ENCODE data around the gene EML6. TPM values are rescaled to one million over a fixed set of nuclear protein-coding genes. Genes with fewer than 3 reads are reported as not detected.
A peak's percentile ranks its signal among the peaks of the same experiment; 100 is the strongest.
"Not testable (repeated sequence)": the region's sequence is repeated elsewhere in the genome, so short reads cannot be mapped to it uniquely, and the experiment has no call there.

The EML6 gene
- polyA plus RNA-seq, 1 of the 3 experiments (the other 2 are of a cell fraction): 1.1 TPM

GRCh38 chr2:54840559-54841468 is 117.4 kb downstream of the EML6 start:
- Histone ChIP-seq H3K4me1 (ENCODE audit: control insufficient read depth in 1 of 2, insufficient read depth in 2 of 2, low read depth in 1 of 2, low read length in 1 of 2) (peaks cover 0 to 4% of the 10 kb centered on the region in 2 experiments; a peak in 2 of 4 replicates), H3K4me2 (no peak overlapping the region), H3K36me3 (replicated peaks in 1 of 2; ENCODE audit: control insufficient read depth in 1 of 2, insufficient read depth in 2 of 2, low read length in 1 of 2) (no peaks in the 10 kb centered on the region), H3K4me3 (ENCODE audit: low read depth in 2 of 2, low read length in 1 of 2) (no peak overlapping the region), H4K20me1 (ENCODE audit: insufficient read depth) (no peaks in the 10 kb centered on the region), H3K79me2 (ENCODE audit: insufficient read depth) (no peaks in the 10 kb centered on the region), H3K27me3 (ENCODE audit: insufficient read depth) (no peaks in the 10 kb centered on the region), H2AFZ (ENCODE audit: low read depth) (no peak overlapping the region), H3F3A (replicated peaks; ENCODE audit: insufficient read depth) (peaks cover 3% of the 10 kb centered on the region), H3K9ac (no peak overlapping the region), H3K9me2 (no peaks in the 10 kb centered on the region), H3K9me3 (no peaks in the 10 kb centered on the region), H3K27ac (ENCODE audit: low read depth in 2 of 2, low read length in 1 of 2) (no peak overlapping the region)
- POLR2A ChIA-PET: no interaction called here
- CTCF ChIA-PET: interaction anchor here (0.6 to 4.2 kb wide), 5 partner anchors 19 to 734 kb away, joined by 3 to 23 read pairs (median 4); no protein-coding TSS in a partner anchor
- WGBS (ENCODE audit: low lambda C conversion rate): 68% methylated on average over 7 of the region's 7 CpGs
- DNase-seq: peak; percentile 6
- no peak for TF ChIP-seq CHD2 (IDR thresholded peaks at IDR 0.05; ENCODE audit: low read length, partially characterized antibody)
- TF ChIP-seq TAF1 (IDR thresholded peaks at IDR 0.05; ENCODE audit: borderline replicate concordance, low read depth, low read length): no peak
- TF ChIP-seq, protein P1, sequence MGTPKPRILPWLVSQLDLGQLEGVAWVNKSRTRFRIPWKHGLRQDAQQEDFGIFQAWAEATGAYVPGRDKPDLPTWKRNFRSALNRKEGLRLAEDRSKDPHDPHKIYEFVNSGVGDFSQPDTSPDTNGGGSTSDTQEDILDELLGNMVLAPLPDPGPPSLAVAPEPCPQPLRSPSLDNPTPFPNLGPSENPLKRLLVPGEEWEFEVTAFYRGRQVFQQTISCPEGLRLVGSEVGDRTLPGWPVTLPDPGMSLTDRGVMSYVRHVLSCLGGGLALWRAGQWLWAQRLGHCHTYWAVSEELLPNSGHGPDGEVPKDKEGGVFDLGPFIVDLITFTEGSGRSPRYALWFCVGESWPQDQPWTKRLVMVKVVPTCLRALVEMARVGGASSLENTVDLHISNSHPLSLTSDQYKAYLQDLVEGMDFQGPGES (IDR thresholded peaks at IDR 0.05; ENCODE audit: low read depth, low read length): no peak
- TF ChIP-seq, protein P2, sequence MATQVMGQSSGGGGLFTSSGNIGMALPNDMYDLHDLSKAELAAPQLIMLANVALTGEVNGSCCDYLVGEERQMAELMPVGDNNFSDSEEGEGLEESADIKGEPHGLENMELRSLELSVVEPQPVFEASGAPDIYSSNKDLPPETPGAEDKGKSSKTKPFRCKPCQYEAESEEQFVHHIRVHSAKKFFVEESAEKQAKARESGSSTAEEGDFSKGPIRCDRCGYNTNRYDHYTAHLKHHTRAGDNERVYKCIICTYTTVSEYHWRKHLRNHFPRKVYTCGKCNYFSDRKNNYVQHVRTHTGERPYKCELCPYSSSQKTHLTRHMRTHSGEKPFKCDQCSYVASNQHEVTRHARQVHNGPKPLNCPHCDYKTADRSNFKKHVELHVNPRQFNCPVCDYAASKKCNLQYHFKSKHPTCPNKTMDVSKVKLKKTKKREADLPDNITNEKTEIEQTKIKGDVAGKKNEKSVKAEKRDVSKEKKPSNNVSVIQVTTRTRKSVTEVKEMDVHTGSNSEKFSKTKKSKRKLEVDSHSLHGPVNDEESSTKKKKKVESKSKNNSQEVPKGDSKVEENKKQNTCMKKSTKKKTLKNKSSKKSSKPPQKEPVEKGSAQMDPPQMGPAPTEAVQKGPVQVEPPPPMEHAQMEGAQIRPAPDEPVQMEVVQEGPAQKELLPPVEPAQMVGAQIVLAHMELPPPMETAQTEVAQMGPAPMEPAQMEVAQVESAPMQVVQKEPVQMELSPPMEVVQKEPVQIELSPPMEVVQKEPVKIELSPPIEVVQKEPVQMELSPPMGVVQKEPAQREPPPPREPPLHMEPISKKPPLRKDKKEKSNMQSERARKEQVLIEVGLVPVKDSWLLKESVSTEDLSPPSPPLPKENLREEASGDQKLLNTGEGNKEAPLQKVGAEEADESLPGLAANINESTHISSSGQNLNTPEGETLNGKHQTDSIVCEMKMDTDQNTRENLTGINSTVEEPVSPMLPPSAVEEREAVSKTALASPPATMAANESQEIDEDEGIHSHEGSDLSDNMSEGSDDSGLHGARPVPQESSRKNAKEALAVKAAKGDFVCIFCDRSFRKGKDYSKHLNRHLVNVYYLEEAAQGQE (IDR thresholded peaks at IDR 0.05; ENCODE audit: low read depth, low read length): no peak

DNA sequence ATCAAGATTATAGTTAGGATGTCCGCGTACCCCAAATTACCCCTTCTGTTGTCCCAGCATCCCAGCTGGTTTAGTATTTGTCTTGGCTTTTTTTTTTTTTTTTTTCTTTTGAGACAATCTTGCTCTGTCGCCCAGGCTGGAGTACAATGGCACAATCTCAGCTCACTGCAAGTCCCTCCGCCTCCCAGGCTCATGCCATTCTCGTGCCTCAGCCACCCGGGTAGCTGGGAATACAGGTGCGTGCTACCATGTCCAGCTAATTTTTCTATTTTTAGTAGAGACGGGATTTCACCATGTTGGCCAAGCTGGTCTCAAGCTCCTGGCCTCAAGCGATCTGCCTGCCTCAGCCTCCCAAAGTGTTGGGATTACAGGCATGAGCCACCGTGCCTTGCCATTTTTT is 118.0 kb downstream of the EML6 start:
- H3K27me3 ChIP-seq (ENCODE audit: insufficient read depth); POLR2A ChIA-PET; H3F3A ChIP-seq (replicated peaks; ENCODE audit: insufficient read depth); H3K4me2 ChIP-seq; H3K9me3 ChIP-seq; H3K9me2 ChIP-seq; H3K9ac ChIP-seq; DNase-seq; H3K4me1 ChIP-seq (ENCODE audit: control insufficient read depth in 1 of 2, insufficient read depth in 2 of 2, low read depth in 1 of 2, low read length in 1 of 2); H3K27ac ChIP-seq (ENCODE audit: low read depth in 2 of 2, low read length in 1 of 2); H3K36me3 ChIP-seq (replicated peaks in 1 of 2; ENCODE audit: control insufficient read depth in 1 of 2, insufficient read depth in 2 of 2, low read length in 1 of 2); H3K4me3 ChIP-seq (ENCODE audit: low read depth in 2 of 2, low read length in 1 of 2); H3K79me2 ChIP-seq (ENCODE audit: insufficient read depth); H2AFZ ChIP-seq (ENCODE audit: low read depth); H4K20me1 ChIP-seq (ENCODE audit: insufficient read depth): not testable (repeated sequence)
- WGBS (ENCODE audit: low lambda C conversion rate): 89% methylated on average over 10 of the region's 10 CpGs
- CTCF ChIA-PET: interaction anchor here (0.8 to 0.9 kb wide), 2 partner anchors 115 to 734 kb away, joined by 3 read pairs; no protein-coding TSS in a partner anchor

Data from SK-N-SH (cell line).